ENCODE measurements around the gene AREL1.

AREL1 gene

GRCh38 chr14:74616996-74617700 is 95.7 kb downstream of the AREL1 start:
- no peak overlapping the region for H3K4me3 ChIP-seq (ENCODE audit: low read depth, low read length)
- no peak for DNase-seq (ENCODE audit: low read depth)

DNA sequence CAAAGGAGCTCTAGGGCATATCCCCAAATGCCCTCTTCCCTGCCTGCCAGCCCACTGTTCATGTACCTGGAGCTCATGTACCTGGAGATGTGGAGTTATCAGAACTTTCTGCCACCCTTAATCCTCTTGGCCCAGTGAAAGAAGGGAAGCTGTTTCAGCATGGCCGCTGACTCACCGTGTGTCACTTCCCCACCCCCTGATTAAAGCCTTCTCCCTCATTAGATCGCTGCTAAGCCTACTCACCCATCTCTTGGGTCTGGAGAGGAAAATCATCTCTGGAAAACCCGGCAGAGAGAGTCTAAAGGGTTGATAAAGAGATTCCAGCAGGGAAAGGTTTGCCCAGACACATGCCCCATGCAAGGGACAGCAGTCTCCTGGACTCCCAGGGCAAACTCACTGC is 96.4 kb downstream of the AREL1 start:
- no peak overlapping the region for H3K4me3 ChIP-seq (ENCODE audit: low read depth, low read length)
- no peak for DNase-seq (ENCODE audit: low read depth)

DNA sequence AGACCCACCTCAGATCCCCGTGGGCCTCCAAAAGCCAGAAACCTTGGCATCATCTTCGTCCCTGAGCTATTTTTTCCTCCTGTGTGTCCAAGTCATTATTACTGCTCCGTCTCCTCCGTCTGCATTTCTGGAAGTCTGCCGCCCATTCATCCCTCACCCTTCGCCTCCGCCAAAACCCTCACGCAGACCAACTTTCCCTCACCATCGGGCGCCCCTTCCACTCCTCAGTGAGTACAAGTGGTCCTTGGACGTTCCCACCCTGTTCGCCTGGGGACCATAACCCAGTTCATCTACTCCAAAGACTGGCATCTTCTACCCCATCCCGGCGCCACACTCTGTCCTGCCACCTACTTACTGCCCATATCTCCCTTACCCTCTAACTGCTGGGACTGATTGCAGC is 97.1 kb downstream of the AREL1 start:
- H3K4me3 ChIP-seq (ENCODE audit: low read depth, low read length): no peak overlapping the region
- DNase-seq (ENCODE audit: low read depth): no peak

GRCh38 chr14:74614508-74615495 is 98.1 kb downstream of the AREL1 start:
- DNase-seq (ENCODE audit: low read depth): no peak
- H3K4me3 ChIP-seq (ENCODE audit: low read depth, low read length): no peak overlapping the region

GRCh38 chr14:74613211-74613914 is 99.5 kb downstream of the AREL1 start:
- no peak overlapping the region for H3K4me3 ChIP-seq (ENCODE audit: low read depth, low read length)

DNA sequence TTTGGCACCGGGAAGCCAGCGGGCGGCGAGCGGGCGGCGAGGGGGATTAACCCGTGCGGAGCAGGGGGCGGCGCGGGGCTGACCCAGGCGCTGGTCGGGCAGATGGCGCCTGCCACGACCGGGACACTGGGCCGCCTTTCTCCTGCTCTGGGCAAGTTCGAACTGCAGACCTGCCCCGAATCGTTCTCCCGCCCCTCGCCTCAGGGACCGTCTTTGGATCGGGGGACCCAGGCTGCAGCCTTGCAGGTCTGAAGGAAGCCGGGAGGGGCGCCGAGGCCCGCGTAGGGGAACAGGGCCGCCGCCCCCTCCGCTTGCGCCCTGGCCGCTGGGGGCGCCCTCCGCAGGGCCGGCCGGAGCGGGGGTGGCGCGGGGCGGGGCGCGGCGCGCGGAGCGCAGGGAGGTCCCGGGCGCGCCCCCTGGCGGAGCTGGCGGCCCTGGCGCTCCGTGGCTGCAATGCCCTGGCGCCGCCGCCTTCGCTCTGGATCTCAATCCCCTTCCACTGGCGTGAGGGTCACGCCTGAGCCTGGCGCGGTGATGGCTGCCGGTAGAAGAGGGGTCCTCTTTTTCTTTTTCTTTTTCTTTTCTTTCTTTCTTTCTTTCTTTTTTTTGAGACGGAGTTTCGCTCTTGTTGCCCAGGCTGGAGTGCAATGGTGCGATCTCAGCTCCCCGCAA is 100.4 kb downstream of the AREL1 start:
- H3K4me3 ChIP-seq (ENCODE audit: low read depth, low read length): peak overlapping the region; percentile 64
- no peak for DNase-seq (ENCODE audit: low read depth)

More at GRCh38 chr14:74613211-74613914, 99.5 kb downstream of the AREL1 start:
- no peak for DNase-seq (ENCODE audit: low read depth)

DNA sequence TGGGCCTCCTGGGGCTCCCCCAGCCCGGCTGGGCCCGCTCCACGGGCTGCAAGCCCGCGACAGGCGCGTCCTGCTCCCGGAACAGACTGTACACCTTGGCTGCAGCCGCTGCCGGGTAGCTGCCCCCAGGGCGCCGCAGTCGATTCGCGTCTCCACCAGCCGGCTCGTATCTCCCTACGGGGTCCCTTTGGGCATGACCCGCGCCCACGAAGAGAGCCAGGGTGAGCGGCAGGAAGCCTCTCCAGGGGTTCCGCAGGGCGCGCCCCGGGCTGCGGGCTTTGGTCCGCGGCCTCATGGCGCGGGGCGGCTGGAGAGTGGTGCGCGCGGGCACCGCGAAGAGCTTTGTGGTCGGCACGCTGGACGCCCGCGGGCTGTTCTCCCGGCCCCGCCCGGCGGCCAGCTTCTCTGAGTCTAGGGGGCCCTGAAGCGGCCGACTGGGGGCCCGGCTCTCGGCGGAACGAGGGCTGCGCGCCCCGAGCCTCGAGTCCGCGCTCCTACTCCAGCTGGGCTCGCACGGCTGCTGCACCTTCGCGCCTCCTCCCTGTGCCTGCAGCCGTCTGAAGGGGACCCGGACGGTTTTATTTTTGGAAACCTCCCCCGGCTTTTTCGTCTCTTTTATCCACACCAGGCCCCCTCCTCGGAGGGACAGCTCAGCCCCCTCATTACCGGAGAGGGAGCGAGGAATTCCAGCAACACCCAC is 101.1 kb downstream of the AREL1 start, which contains the start of gene LTBP2:
LTBP2 (minus strand) TSS at position 588 of the 700 bp plus-strand sequence; CDS start at position 295, 293 bp downstream.
- peak within 1 kb of the TSS; percentile 64 for H3K4me3 ChIP-seq (ENCODE audit: low read depth, low read length)
- no peak for DNase-seq (ENCODE audit: low read depth)

Measured in skeletal muscle cell (primary cell).